Activated CD4-positive, alpha-beta T cell treated with anti-CD3 and anti-CD28 coated beads, Interleukin-2, amount 50 U/mL, for 4 hours (primary cell): Measurements from ENCODE around the gene KIF16B.
"Not testable (repeated sequence)": the region's sequence is repeated elsewhere in the genome, so short reads cannot be mapped to it uniquely, and the experiment has no call there.

Experiments used
- DNase-seq, 2 experiments: peaks; one replicate each; pipeline ENCODE4 v3.0.0-alpha.2; 2020

Gene KIF16B

GRCh38 chr20:16588241-16588640, 15.0 kb upstream of the KIF16B start:
- DNase-seq, result no peak

GRCh38 chr20:16587066-16587465, 13.8 kb upstream of the KIF16B start:
- DNase-seq, result no peak

- no peak for DNase-seq
Measured at GRCh38 chr20:16583474-16583873, 10.2 kb upstream of the KIF16B start.

- DNase-seq, result no peak
Measured at GRCh38 chr20:16581241-16581640, 8.0 kb upstream of the KIF16B start.

GRCh38 chr20:16580620-16581019, 7.4 kb upstream of the KIF16B start:
- no peak for DNase-seq

GRCh38 chr20:16580147-16580546, 6.9 kb upstream of the KIF16B start:
- DNase-seq, result no peak

- DNase-seq, result no peak
Measured at GRCh38 chr20:16576219-16576618, 3.0 kb upstream of the KIF16B start.

- DNase-seq, result no peak
Measured at GRCh38 chr20:16575390-16576140, 2.3 kb upstream of the KIF16B start.

- peak; percentile 62 to 64 for DNase-seq
Measured at GRCh38 chr20:16574656-16575355, 1.6 kb upstream of the KIF16B start.

- DNase-seq, result no peak
Measured at GRCh38 chr20:16571333-16571732, 1.9 kb downstream of the KIF16B start.

- no peak for DNase-seq
Measured at GRCh38 chr20:16569246-16570153, 3.7 kb downstream of the KIF16B start.

GRCh38 chr20:16566080-16566479, 7.2 kb downstream of the KIF16B start:
- DNase-seq, result no peak

GRCh38 chr20:16564079-16564478, 9.2 kb downstream of the KIF16B start:
- not testable (repeated sequence) for DNase-seq

- no peak for DNase-seq
Measured at GRCh38 chr20:16563066-16563806, 10.0 kb downstream of the KIF16B start.

- no peak for DNase-seq
Measured at GRCh38 chr20:16562259-16562658, 11.0 kb downstream of the KIF16B start.

GRCh38 chr20:16560661-16561060, 12.6 kb downstream of the KIF16B start:
- DNase-seq, result no peak

GRCh38 chr20:16560216-16560615, 13.0 kb downstream of the KIF16B start:
- no peak for DNase-seq

- no peak for DNase-seq
Measured at GRCh38 chr20:16556301-16556700, 16.9 kb downstream of the KIF16B start.

- DNase-seq, result no peak
Measured at GRCh38 chr20:16555754-16556153, 17.5 kb downstream of the KIF16B start.

- DNase-seq, result no peak
Measured at GRCh38 chr20:16554766-16555543, 18.3 kb downstream of the KIF16B start.

- no peak for DNase-seq
Measured at GRCh38 chr20:16553684-16554083, 19.6 kb downstream of the KIF16B start.

GRCh38 chr20:16553101-16553500, 20.1 kb downstream of the KIF16B start:
- DNase-seq, result no peak
